Gastroesophageal sphincter (tissue), 4 donors: ENCODE measurements around the gene ZNF607. TPM values are rescaled to one million over a fixed set of nuclear protein-coding genes. Genes with fewer than 3 reads are reported as not detected.
"Not testable (repeated sequence)": the region's sequence is repeated elsewhere in the genome, so short reads cannot be mapped to it uniquely, and the experiment has no call there.

ENCODE experiments used
- ATAC-seq: fragments of 150-250 bp; one replicate; pipeline ENCODE4 v1.9.1; 2016; ENCODE audit warnings: mild to moderate bottlenecking, moderate library complexity
- H3K27ac ChIP-seq, 4 donors: fragments of 200-600 bp; sonication (generic) in 3 of 4; 1 replicate in 3 of 4; 2 replicates in 1 of 4; pipeline ENCODE4 v1.5.1; 2016 to 2019
- H3K27me3 ChIP-seq: fragments of 200-600 bp; sonication (generic); one replicate; pipeline ENCODE4 v1.5.1; 2019
- H3K36me3 ChIP-seq, 2 donors: fragments of 200-600 bp; sonication (generic); one replicate each; pipeline ENCODE4 v1.5.1; 2019; ENCODE audit warnings: control low read depth in 1 of 2
- H3K4me1 ChIP-seq, 3 donors: fragments of 200-600 bp; sonication (generic); 1 replicate in 2 of 3; 2 replicates in 1 of 3; pipeline ENCODE4 v1.5.1; 2016 to 2019; ENCODE audit warnings: control low read depth in 2 of 3
- H3K4me3 ChIP-seq, 2 donors: fragments of 200-600 bp; sonication (generic); one replicate each; pipeline ENCODE4 v1.5.1; 2019; ENCODE audit warnings: mild to moderate bottlenecking in 1 of 2, moderate library complexity in 1 of 2
- H3K9me3 ChIP-seq, 3 donors: fragments of 200-600 bp; sonication (generic); one replicate each; pipeline ENCODE4 v1.5.1; 2017 to 2019; ENCODE audit warnings: control low read depth in 2 of 3
- EP300 ChIP-seq: sonication (generic); formaldehyde crosslinking; IDR thresholded peaks from one replicate; pipeline ENCODE4 v1.6.1; 2017; ENCODE audit warnings: antibody characterized with exemption, mild to moderate bottlenecking
- POLR2A ChIP-seq, 2 donors: fragments of 450-650 bp; IDR thresholded peaks; one replicate each; pipeline ENCODE4 v1.6.1; 2017; ENCODE audit warnings: antibody characterized with exemption in 2 of 2, mild to moderate bottlenecking in 2 of 2, moderate library complexity in 1 of 2
- POLR2AphosphoS5 ChIP-seq: sonication (generic); formaldehyde crosslinking; IDR thresholded peaks from one replicate; pipeline ENCODE4 v1.6.1; 2017; ENCODE audit warnings: antibody characterized with exemption
- WGBS, 2 donors: methylation state at CpG; one replicate each; pipeline ENCODE4 v1.1.5; 2018; ENCODE audit warnings: low coverage in 1 of 2; 5-methylcytosine and 5-hydroxymethylcytosine counted together
- total RNA-seq, 4 donors: library from RNA; depleted of rRNA; stranded (reverse); fragments of >200 nt; gene quantifications; one replicate each; pipeline ENCODE4 v1.1.0, GENCODE V29; 2016
- TF ChIP-seq, protein P1 (sequence below), 4 experiments: fragments of 200-600 bp in 2 of 4; fragments of 450-650 bp in 2 of 4; sonication (generic) in 1 of 4; IDR thresholded peaks; one replicate each; pipeline ENCODE4 v1.5.1; 2017 to 2019; ENCODE audit warnings: antibody characterized with exemption in 4 of 4, mild to moderate bottlenecking in 2 of 4, moderate library complexity in 2 of 4

The ZNF607 gene
- total RNA-seq, 4 donors from 2014 or later = 3.9 to 14.9 (median 5.9) TPM

DNA sequence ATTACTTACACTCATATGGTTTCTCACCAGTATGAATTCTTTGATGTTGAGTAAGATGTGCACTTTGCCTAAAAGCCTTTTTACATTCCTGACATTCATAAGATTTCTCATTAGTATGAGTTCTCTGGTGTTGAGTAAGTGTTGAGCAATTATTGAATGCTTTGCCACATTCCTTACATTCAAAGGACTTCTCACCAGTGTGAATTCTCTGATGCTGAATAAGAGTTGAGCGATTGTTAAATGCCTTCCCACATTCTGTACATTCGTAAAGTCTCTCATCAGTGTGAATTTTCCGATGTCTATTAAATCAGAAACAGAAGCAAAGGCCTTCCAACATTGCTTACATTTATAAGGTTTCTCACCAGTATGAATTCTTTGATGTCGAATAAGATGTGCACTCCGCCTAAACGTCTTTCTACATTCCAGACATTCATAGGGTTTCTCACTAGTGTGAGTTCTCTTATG, 50.1 kb downstream of the ZNF607 start:
- no peak for ATAC-seq
- Histone ChIP-seq H3K4me3 (no peak overlapping the region), H3K36me3 (peaks cover 0 to 19% of the 10 kb centered on the region in 2 donors), H3K27ac (no peak overlapping the region), H3K27me3 (no peaks in the 10 kb centered on the region), H3K9me3 (peaks cover 6 to 100% (median 11%) of the 10 kb centered on the region in 3 donors), H3K4me1 (no peaks in the 10 kb centered on the region)
- 93 to 95% methylated on average over 6 of the region's 6 CpGs for WGBS, 2 donors
- TF ChIP-seq POLR2AphosphoS5 = no peak
- TF ChIP-seq, protein P1, sequence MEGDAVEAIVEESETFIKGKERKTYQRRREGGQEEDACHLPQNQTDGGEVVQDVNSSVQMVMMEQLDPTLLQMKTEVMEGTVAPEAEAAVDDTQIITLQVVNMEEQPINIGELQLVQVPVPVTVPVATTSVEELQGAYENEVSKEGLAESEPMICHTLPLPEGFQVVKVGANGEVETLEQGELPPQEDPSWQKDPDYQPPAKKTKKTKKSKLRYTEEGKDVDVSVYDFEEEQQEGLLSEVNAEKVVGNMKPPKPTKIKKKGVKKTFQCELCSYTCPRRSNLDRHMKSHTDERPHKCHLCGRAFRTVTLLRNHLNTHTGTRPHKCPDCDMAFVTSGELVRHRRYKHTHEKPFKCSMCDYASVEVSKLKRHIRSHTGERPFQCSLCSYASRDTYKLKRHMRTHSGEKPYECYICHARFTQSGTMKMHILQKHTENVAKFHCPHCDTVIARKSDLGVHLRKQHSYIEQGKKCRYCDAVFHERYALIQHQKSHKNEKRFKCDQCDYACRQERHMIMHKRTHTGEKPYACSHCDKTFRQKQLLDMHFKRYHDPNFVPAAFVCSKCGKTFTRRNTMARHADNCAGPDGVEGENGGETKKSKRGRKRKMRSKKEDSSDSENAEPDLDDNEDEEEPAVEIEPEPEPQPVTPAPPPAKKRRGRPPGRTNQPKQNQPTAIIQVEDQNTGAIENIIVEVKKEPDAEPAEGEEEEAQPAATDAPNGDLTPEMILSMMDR (IDR thresholded peaks at IDR 0.05) = no peak
- no peak for TF ChIP-seq POLR2A (IDR thresholded peaks at IDR 0.05)
- no peak for TF ChIP-seq EP300

DNA sequence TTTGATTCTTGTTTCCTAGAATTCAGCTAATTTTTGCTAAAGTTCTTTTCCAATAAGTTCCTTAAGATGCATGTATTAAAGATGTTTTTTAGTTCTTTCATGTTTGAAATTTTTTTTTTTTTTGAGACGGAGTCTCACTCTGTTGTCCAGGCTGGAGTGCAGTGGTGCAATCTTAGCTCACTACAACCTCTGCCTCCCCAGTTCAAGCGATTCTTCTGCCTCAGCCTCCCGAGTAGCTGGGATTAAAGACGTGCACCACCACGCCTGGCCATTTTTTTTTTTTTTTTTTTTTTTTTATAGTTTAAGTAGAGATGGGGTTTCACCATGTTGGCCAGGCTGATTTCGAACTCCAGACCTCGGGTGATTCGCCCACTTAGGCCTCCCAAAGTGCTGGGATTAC, 62.4 kb downstream of the ZNF607 start:
- WGBS, 2 donors = 92 to 93% methylated on average over 3 to 8 of the region's 8 CpGs
- ATAC-seq, H3K4me3 ChIP-seq, H3K27ac ChIP-seq, H3K9me3 ChIP-seq, H3K36me3 ChIP-seq, H3K27me3 ChIP-seq: not testable (repeated sequence)
- H3K4me1 ChIP-seq = peaks cover 0 to 37% (median 11%) of the 10 kb centered on the region in 3 donors

DNA sequence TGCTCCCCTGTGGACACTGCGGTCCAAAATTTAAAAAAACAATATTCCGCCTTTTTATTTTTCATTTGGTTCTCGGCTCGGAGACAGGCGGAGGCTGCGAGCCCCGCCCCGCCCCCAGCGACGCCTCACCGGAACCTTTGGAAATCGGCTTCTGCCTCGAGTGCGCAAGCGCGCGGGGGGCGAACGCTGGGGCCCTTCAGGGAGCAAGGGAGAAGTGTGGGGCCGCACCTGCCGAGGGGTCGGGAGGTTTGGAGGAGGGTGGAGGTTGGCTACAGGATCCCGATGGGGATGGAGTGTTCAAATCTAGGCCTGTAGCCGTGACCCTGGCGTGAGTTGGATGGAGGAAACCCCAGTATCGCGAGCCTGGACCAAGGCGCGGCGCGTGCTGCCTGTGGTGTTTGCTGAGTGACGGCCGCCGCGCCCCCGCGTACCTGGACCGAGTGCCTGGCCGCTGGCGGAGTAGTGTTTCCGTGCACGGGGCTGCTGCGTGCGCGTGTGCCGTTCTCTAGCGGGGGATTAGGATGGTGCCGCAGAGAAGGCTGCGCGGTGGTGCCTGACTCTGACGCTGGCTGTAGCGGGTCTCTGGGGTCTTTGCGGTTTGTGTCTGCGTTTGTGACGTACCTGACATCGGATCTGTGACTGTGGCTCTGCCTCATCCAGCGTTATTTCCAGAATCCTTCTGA, 63.7 kb downstream of the ZNF607 start:
- 0 to 2% methylated on average over 1 to 29 of the region's 57 CpGs for WGBS, 2 donors
- no peaks in the 10 kb centered on the region for H3K27me3 ChIP-seq

DNA sequence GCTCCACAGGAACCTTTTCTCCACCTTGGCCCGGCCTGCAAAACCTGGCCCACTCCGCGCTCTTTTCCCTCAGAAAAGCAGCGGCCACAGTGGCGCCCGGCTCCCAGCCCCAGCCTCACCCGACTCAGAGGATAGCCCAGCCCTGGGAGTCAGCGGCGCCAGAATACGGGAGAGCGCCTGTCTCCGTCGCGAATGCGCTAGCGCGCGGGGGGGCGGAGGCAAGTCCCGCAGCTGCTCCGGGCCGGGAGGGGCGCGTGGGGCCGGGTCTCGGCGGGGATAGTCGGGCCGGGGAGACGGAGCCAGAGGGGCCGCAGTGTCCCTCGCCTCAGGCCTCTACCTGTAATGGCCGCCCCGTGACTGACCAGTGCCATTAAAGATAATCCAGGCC, 64.3 kb downstream of the ZNF607 start, which contains the start of gene ZFP30:
ZFP30 (minus strand) TSS at position 165 of the 388 bp plus-strand sequence. CDS start 7,643 bp downstream, outside the sequence.
- peaks cover 0 to 40% (median 11%) of the 10 kb centered on the region in 3 donors for H3K4me1 ChIP-seq
- H3K9me3 ChIP-seq = no peaks in the 10 kb centered on the region
- peak; percentile 95 for ATAC-seq
- no peaks in the 10 kb centered on the region for H3K36me3 ChIP-seq
- TF ChIP-seq POLR2AphosphoS5 (peak; percentile 48), POLR2A (IDR thresholded peaks at IDR 0.05) (peak; percentile 36 to 44)
- TF ChIP-seq, protein P1 (IDR thresholded peaks at IDR 0.05) = no peak
- WGBS, 2 donors = no CpG with 5 or more reads among the region's 34 CpGs
- H3K4me3 ChIP-seq = peak within 1 kb of the TSS; percentile 45 to 73
- H3K27me3 ChIP-seq = no peaks in the 10 kb centered on the region
- peak within 1 kb of the TSS; percentile 68 to 95 (median 93) for H3K27ac ChIP-seq

More for the DNA sequence above, 63.7 kb downstream of the ZNF607 start:
- ATAC-seq = peak; percentile 89
- H3K4me3 ChIP-seq = peak overlapping the region; percentile 45 to 73
- peaks cover 0 to 40% (median 11%) of the 10 kb centered on the region in 3 donors for H3K4me1 ChIP-seq
- H3K27ac ChIP-seq = peak overlapping the region; percentile 68 to 95 (median 93)
- TF ChIP-seq, protein P1 (IDR thresholded peaks at IDR 0.05) = no peak
- no peak for TF ChIP-seq POLR2A (IDR thresholded peaks at IDR 0.05)
- no peak for TF ChIP-seq EP300
- TF ChIP-seq POLR2AphosphoS5 = no peak
- H3K36me3 ChIP-seq = no peaks in the 10 kb centered on the region
- H3K9me3 ChIP-seq = no peaks in the 10 kb centered on the region

GRCh38 chr19:37654629-37655300, 64.8 kb downstream of the ZNF607 start:
- 0% methylated on average over 8 to 9 of the region's 40 CpGs for WGBS, 2 donors

More at GRCh38 chr19:37654629-37655300, 64.8 kb downstream of the ZNF607 start:
- ATAC-seq = peak; percentile 53
- Histone ChIP-seq H3K27me3 (no peaks in the 10 kb centered on the region), H3K4me3 (peak overlapping the region; percentile 45 to 73), H3K36me3 (peaks cover 0 to 4% of the 10 kb centered on the region in 2 donors), H3K9me3 (no peaks in the 10 kb centered on the region), H3K4me1 (peaks cover 0 to 40% (median 11%) of the 10 kb centered on the region in 3 donors), H3K27ac (peak overlapping the region; percentile 68 to 95 (median 93))
- TF ChIP-seq, protein P1 (IDR thresholded peaks at IDR 0.05) = no peak
- no peak for TF ChIP-seq POLR2AphosphoS5
- no peak for TF ChIP-seq EP300
- no peak for TF ChIP-seq POLR2A (IDR thresholded peaks at IDR 0.05)
